ENCODE data around the gene GAL3ST2. TPM values are rescaled to one million over a fixed set of nuclear protein-coding genes. Genes with fewer than 3 reads are reported as not detected.

The GAL3ST2 gene
- total RNA-seq, 2 experiments from 2014 or later, result 1.1 TPM; not detected in 1

- Histone ChIP-seq H3K36me3 (ENCODE audit: insufficient read depth, low read length) (peaks cover 20% of the 10 kb centered on the region), H3K9me3 (ENCODE audit: low read length) (no peaks in the 10 kb centered on the region), H3K27ac (ENCODE audit: low read depth, low read length, poor library complexity, severe bottlenecking) (no peak overlapping the region), H3K4me2 (ENCODE audit: low read length) (no peak overlapping the region), H4K20me1 (ENCODE audit: insufficient read depth, low read length) (no peaks in the 10 kb centered on the region), H2AFZ (ENCODE audit: low read length) (no peak overlapping the region), H3K4me1 (ENCODE audit: insufficient read depth, low read length, poor library complexity, severe bottlenecking) (no peaks in the 10 kb centered on the region), H3K9me2 (ENCODE audit: insufficient read depth, low read length) (no peaks in the 10 kb centered on the region), H3K4me3 (ENCODE audit: low read depth, low read length, poor library complexity, severe bottlenecking) (no peak overlapping the region), H3K79me2 (ENCODE audit: insufficient read depth, low read depth, low read length) (no peaks in the 10 kb centered on the region)
- POLR2A ChIA-PET, result no interaction called here
- no peak for TF ChIP-seq EZH2phosphoT487 (IDR thresholded peaks at IDR 0.05; ENCODE audit: borderline replicate concordance, low read depth, low read length)
- no peak for TF ChIP-seq CTCF (conservative IDR thresholded peaks at IDR 0.05; ENCODE audit: low read length)
- no peak for DNase-seq (ENCODE audit: low spot score)
- intact Hi-C loops (cut with micrococcal nuclease; ENCODE audit: unreplicated experiment), result no loop called here
- CTCF ChIA-PET (ENCODE audit: unreplicated experiment), result no interaction called here
- no TSS peak for BruUV-seq (replicated peaks)
Observed at GRCh38 chr2:241763551-241764274, 12.9 kb upstream of the GAL3ST2 start.

GRCh38 chr2:241764275-241765241 lies 12.1 kb upstream of the GAL3ST2 start:
- Histone ChIP-seq H3K4me1 (ENCODE audit: insufficient read depth, low read length, poor library complexity, severe bottlenecking) (no peaks in the 10 kb centered on the region), H3K36me3 (ENCODE audit: insufficient read depth, low read length) (peaks cover 12% of the 10 kb centered on the region), H2AFZ (ENCODE audit: low read length) (no peak overlapping the region), H3K79me2 (ENCODE audit: insufficient read depth, low read depth, low read length) (no peaks in the 10 kb centered on the region), H3K4me2 (ENCODE audit: low read length) (no peak overlapping the region), H4K20me1 (ENCODE audit: insufficient read depth, low read length) (no peaks in the 10 kb centered on the region), H3K9me3 (ENCODE audit: low read length) (no peaks in the 10 kb centered on the region), H3K27ac (ENCODE audit: low read depth, low read length, poor library complexity, severe bottlenecking) (no peak overlapping the region), H3K9me2 (ENCODE audit: insufficient read depth, low read length) (no peaks in the 10 kb centered on the region), H3K4me3 (ENCODE audit: low read depth, low read length, poor library complexity, severe bottlenecking) (no peak overlapping the region)
- intact Hi-C loops (cut with micrococcal nuclease; ENCODE audit: unreplicated experiment), result no loop called here
- no TSS peak for BruUV-seq (replicated peaks)
- CTCF ChIA-PET (ENCODE audit: unreplicated experiment), result no interaction called here
- TF ChIP-seq EZH2phosphoT487 (IDR thresholded peaks at IDR 0.05; ENCODE audit: borderline replicate concordance, low read depth, low read length) (no peak), CTCF (conservative IDR thresholded peaks at IDR 0.05; ENCODE audit: low read length) (no peak)
- POLR2A ChIA-PET, result no interaction called here
- no peak for DNase-seq (ENCODE audit: low spot score)
